GM18508 (cell line): ENCODE data around the gene PGP.
"Not testable (repeated sequence)": the region's sequence is repeated elsewhere in the genome, so short reads cannot be mapped to it uniquely, and the experiment has no call there.

Source experiments
- ATAC-seq: cut with Tn5 transposase; IDR thresholded peaks from one replicate; pipeline ENCODE4 v1.9.1; 2021; ENCODE audit warnings: moderate number of reproducible peaks; ENCODE audit not compliant: insufficient read depth, unreplicated experiment

Gene PGP, protein sequence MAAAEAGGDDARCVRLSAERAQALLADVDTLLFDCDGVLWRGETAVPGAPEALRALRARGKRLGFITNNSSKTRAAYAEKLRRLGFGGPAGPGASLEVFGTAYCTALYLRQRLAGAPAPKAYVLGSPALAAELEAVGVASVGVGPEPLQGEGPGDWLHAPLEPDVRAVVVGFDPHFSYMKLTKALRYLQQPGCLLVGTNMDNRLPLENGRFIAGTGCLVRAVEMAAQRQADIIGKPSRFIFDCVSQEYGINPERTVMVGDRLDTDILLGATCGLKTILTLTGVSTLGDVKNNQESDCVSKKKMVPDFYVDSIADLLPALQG

DNA sequence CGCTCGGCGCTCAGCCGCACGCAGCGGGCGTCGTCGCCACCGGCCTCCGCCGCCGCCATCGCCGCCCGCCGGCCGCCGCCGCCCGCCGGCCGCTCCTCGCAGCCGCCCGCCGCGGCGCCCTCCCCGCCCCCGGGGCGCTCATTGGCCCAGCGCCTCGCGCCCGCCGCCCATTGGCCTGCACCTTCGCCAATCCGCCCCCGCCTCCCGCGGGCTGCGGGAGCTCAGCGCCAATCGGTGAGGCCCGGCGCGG lies at the start of gene PGP:
TSS of gene PGP (minus strand) at position 122 of the 250 bp plus-strand sequence. CDS start at position 59, 63 bp downstream.
- ATAC-seq, result no peak

DNA sequence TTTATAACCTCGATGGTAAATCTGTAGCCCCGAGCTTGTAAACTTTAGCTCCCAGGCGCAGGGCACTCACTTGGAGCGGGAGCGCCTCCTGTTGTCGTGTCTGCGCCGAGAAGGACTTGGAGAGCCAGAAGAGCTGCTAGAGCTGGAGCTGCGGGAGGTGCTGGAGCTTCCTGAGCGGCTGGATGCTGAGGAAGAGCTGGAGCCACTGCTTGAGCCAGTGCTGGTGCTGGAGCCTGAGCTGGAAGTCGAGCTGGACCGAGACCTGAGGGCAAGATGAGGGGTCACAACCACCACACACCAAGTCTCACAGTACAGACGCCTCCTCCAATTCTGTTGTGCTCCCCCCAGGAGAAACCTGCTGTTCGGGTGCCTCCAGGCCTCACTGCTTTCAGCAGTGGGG lies 48.4 kb upstream of the PGP start:
- ATAC-seq, result not testable (repeated sequence)

GRCh38 chr16:2260250-2260649 lies 45.6 kb upstream of the PGP start:
- no peak for ATAC-seq

- not testable (repeated sequence) for ATAC-seq
These were observed 43.9 kb upstream of the PGP start for GRCh38 chr16:2258530-2258929.

DNA sequence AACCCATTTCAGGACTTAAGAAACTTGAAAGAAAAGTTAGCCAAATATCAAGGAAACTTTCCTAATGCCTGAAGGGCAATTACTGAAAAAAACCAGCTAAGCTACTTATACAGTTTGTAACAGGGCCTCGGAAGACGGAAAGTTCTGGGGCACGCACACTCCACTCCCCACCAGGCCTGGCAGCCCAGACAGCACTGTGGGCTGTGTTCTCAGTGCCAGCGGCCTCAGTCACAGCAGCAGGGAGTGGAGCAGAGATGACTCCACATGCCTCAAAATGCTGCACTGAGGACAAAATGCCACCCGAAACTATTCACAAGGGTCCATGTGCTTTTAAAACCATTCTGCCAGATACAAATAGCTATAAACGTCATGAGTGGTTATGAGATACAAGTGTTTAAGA lies 43.1 kb upstream of the PGP start:
- no peak for ATAC-seq

GRCh38 chr16:2256531-2257140 lies 42.0 kb upstream of the PGP start:
- no peak for ATAC-seq

DNA sequence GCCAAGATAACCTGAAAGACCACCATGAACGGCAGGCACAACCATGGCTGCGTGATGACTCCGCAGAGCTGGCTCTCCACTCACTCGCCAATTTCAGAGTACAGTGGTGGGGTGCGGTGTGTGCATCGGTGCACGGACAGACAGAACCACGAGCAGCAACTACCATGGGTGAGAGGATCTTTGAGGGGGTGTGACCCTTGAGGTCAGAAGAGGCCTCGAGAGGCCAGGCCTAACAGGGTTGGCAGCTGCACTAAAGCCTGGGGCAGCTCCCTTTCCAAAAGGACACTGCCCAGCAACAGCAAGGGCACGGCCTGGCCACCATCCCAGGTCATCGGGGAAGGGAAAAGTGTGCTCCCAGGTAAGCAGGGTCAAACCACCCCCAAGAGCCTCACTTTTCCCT lies 38.7 kb upstream of the PGP start:
- ATAC-seq, result no peak

DNA sequence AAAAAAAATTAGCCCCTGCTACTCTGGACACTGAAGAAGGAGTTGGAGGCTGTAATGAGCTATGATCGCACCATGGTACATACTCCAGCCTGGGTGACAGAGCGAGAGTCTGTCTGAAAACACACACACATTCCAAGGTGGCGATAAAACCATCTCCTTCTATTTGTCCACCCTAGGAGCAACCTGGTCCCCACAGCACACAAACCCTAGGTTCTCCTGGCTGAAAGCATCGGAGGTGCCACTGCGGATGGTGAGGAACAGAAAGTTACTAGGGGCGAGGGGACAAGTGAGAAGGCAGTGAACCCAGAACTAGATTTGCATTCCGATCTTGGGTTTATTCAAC lies 38.1 kb upstream of the PGP start:
- ATAC-seq, result no peak

DNA sequence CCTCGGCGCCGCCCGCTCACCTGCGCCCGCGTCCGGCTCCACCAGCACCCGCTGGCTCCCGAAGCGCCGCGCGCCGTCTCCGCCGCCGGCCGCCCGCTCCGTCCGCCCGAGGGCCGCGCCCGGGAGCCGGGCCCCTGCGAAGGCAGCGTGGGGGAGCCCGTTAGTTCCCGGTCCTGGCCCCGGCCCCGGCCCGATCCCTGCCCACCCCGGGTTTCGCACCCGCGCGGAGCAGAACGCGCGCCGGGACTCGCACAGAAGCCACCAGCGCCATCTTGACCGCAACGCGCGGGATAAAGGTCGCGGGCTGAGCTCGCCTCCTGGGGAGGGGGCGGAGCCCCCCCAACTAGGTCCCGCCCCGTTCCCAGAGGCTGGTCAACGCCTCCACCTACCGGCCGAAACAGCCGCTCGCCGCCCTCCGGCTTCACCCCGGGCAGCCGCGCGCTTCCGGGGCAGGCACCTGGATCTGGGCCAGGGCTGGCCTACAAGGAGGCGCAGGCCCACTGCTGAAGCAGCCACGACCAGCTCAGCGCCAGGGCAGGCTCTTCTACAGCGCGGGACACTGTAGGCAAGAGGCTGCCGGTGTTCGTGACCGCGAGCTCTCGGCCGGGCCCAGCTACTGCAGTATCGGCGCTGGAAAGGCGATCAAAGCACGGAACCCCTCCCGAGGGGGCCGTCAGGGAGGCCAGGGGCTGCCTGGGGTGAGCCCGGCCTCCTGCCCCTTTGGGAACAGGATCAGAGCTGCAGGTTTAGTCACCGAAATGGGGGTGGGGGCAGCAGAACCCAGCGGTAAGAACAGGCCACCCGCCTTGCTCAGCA lies 36.9 kb upstream of the PGP start, which contains the start of gene ECI1:
TSS of gene ECI1 (minus strand) at position 292 of the 816 bp plus-strand sequence. CDS start at position 271, 21 bp downstream.
- ATAC-seq, result peak; percentile 43

GRCh38 chr16:2250652-2251295 lies 36.1 kb upstream of the PGP start:
- no peak for ATAC-seq

- ATAC-seq, result no peak
These were observed 31.8 kb upstream of the PGP start for GRCh38 chr16:2246301-2246885.

GRCh38 chr16:2244926-2245795 lies 30.5 kb upstream of the PGP start:
- ATAC-seq, result no peak

- no peak for ATAC-seq
These were observed 29.7 kb upstream of the PGP start for GRCh38 chr16:2244301-2244700.

GRCh38 chr16:2243781-2244180 lies 29.1 kb upstream of the PGP start:
- no peak for ATAC-seq

- no peak for ATAC-seq
These were observed 28.4 kb upstream of the PGP start for GRCh38 chr16:2243031-2243528.

- no peak for ATAC-seq
These were observed 28.0 kb upstream of the PGP start for GRCh38 chr16:2242598-2242997.

- ATAC-seq, result not testable (repeated sequence)
These were observed 25.7 kb upstream of the PGP start for GRCh38 chr16:2240331-2240730.

DNA sequence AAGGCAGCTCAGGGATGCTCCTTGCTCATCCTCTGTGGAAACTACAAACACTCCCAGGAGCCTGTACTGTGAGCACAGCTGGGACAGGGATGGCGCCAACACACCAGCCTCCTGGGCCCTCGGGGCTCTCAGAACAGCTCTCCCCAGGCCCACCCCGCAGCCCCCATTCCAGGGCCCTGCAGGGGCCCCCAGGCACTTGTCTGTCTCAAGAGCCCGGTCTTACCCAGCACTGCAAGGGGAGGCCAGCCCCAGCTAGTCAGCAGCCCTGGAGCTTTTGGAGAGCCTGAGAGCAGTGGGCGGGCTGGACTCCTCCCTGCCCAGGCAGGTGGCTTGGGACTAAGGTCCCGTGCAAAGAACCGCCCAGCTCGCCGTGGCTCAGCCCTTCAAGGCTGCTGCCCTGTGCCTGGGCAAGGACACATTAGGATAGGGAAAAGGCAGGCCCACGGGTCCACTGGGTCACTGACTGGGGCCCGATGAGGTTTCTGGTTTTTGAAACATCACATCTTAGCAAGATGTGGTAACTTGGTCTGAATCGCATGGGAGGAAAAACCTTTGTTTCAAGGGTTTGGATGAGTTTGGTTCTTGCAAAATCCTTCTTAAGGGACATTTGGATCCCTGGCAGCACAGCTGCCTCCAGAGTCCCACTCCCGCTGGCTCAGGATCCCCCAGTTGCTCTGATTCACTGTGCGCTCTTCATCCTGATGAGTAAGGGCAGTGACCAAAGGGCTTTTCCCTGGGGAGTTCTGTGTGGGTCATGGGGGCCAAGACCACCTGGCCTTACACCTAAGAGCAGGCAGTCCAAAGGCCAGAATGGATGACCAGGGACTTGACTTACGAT lies 24.4 kb upstream of the PGP start:
- ATAC-seq, result no peak
